Adrenal gland (tissue), 5 donors: ENCODE data around the gene PFKFB2.

Experiments used
- CTCF ChIP-seq, 6 experiments: fragments of 450-650 bp in 4 of 6; fragments of 200-600 bp in 2 of 6; sonication (generic) in 1 of 6; IDR thresholded peaks; 1 replicate in 5 of 6; 2 replicates in 1 of 6; pipeline versions ENCODE4 v1.5.1 to v1.8.0; 2016 to 2021; ENCODE audit warnings: antibody characterized with exemption in 6 of 6, mild to moderate bottlenecking in 2 of 6, moderate library complexity in 1 of 6
- POLR2A ChIP-seq, 2 donors: fragments of 450-650 bp; IDR thresholded peaks; one replicate each; pipeline ENCODE4 v1.6.1; 2017; ENCODE audit warnings: antibody characterized with exemption in 2 of 2, mild to moderate bottlenecking in 2 of 2, moderate library complexity in 1 of 2
- donor health status: DM: no; HTN: no; CAD: no.

GRCh38 chr1:207015791-207016190 is 37.3 kb upstream of the PFKFB2 start:
- no peak for TF ChIP-seq CTCF (IDR thresholded peaks at IDR 0.05)
- TF ChIP-seq POLR2A (IDR thresholded peaks at IDR 0.05) = no peak
